GM19193 (cell line): ENCODE data around the gene GABRG3.

Source experiments
- POLR2A ChIP-seq: IDR thresholded peaks from 4 replicates; pipeline ENCODE4 v1.6.1; 2011; ENCODE audit not compliant: insufficient read depth, insufficient read length; ENCODE audit errors: extremely low read depth

GABRG3 gene

GRCh38 chr15:27222479-27222878 lies 251.5 kb downstream of the GABRG3 start:
- TF ChIP-seq POLR2A, result no peak

GRCh38 chr15:27223179-27223578 lies 252.2 kb downstream of the GABRG3 start:
- TF ChIP-seq POLR2A, result no peak

- TF ChIP-seq POLR2A, result no peak
Observed at GRCh38 chr15:27231811-27232210, 260.8 kb downstream of the GABRG3 start.

- no peak for TF ChIP-seq POLR2A
Observed at GRCh38 chr15:27232876-27233275, 261.9 kb downstream of the GABRG3 start.

GRCh38 chr15:27234593-27234992 lies 263.6 kb downstream of the GABRG3 start:
- no peak for TF ChIP-seq POLR2A

GRCh38 chr15:27235161-27235560 lies 264.2 kb downstream of the GABRG3 start:
- TF ChIP-seq POLR2A, result no peak

GRCh38 chr15:27235681-27236080 lies 264.7 kb downstream of the GABRG3 start:
- no peak for TF ChIP-seq POLR2A

- no peak for TF ChIP-seq POLR2A
Observed at GRCh38 chr15:27237319-27237939, 266.4 kb downstream of the GABRG3 start.

- TF ChIP-seq POLR2A, result no peak
Observed at GRCh38 chr15:27238209-27238608, 267.2 kb downstream of the GABRG3 start.

GRCh38 chr15:27238707-27239423 lies 267.9 kb downstream of the GABRG3 start:
- TF ChIP-seq POLR2A, result no peak

GRCh38 chr15:27241943-27242342 lies 271.0 kb downstream of the GABRG3 start:
- no peak for TF ChIP-seq POLR2A

GRCh38 chr15:27244047-27244446 lies 273.1 kb downstream of the GABRG3 start:
- no peak for TF ChIP-seq POLR2A

- TF ChIP-seq POLR2A, result no peak
Observed at GRCh38 chr15:27248251-27248650, 277.3 kb downstream of the GABRG3 start.

- TF ChIP-seq POLR2A, result no peak
Observed at GRCh38 chr15:27249046-27249759, 278.2 kb downstream of the GABRG3 start.

- TF ChIP-seq POLR2A, result no peak
Observed at GRCh38 chr15:27249760-27250109, 278.8 kb downstream of the GABRG3 start.

- TF ChIP-seq POLR2A, result no peak
Observed at GRCh38 chr15:27250223-27250622, 279.2 kb downstream of the GABRG3 start.
